GM13976 (cell line): Measurements from ENCODE around the gene SMIM31.

Source experiments
- DNase-seq: peaks from one replicate; pipeline ENCODE4 v3.0.0; 2012; ENCODE audit warnings: low spot score
- in situ Hi-C: fragments of 300-500 bp; cut with MboI; formaldehyde crosslinking; loops from one replicate; pipeline ENCODE4 v1.12.0; 2022; ENCODE audit warnings: low sequenced_read_pairs, mixed read lengths, inconsistent platforms; ENCODE audit not compliant: unreplicated experiment
- TF ChIP-seq, protein P1 (sequence below): IDR thresholded peaks from 2 replicates; pipeline ENCODE4 v1.5.1; 2012; ENCODE audit warnings: borderline replicate concordance, mild to moderate bottlenecking; ENCODE audit not compliant: insufficient read depth; ENCODE audit errors: extremely low read depth, missing control alignments, control extremely low read depth

Gene SMIM31

GRCh38 chr4:164772076-164772475, 18.1 kb downstream of the SMIM31 start:
- in situ Hi-C loops: no loop called here
- TF ChIP-seq, protein P1, sequence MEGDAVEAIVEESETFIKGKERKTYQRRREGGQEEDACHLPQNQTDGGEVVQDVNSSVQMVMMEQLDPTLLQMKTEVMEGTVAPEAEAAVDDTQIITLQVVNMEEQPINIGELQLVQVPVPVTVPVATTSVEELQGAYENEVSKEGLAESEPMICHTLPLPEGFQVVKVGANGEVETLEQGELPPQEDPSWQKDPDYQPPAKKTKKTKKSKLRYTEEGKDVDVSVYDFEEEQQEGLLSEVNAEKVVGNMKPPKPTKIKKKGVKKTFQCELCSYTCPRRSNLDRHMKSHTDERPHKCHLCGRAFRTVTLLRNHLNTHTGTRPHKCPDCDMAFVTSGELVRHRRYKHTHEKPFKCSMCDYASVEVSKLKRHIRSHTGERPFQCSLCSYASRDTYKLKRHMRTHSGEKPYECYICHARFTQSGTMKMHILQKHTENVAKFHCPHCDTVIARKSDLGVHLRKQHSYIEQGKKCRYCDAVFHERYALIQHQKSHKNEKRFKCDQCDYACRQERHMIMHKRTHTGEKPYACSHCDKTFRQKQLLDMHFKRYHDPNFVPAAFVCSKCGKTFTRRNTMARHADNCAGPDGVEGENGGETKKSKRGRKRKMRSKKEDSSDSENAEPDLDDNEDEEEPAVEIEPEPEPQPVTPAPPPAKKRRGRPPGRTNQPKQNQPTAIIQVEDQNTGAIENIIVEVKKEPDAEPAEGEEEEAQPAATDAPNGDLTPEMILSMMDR: no peak
- no peak for DNase-seq

- DNase-seq: no peak
- TF ChIP-seq, protein P1: no peak
- in situ Hi-C loops: loop anchor here (25.0 kb wide), 1 partner anchor 208 kb away; the partner anchor contains the start of gene TRIM61
These were observed 25.1 kb downstream of the SMIM31 start for GRCh38 chr4:164779080-164779479.

- TF ChIP-seq, protein P1: peak; percentile 80
- in situ Hi-C loops: loop anchor here (25.0 kb wide), 1 partner anchor 207 kb away; the partner anchor contains the start of gene TRIM61
- peak; percentile 55 for DNase-seq
These were observed 25.9 kb downstream of the SMIM31 start for GRCh38 chr4:164779811-164780216.

DNA sequence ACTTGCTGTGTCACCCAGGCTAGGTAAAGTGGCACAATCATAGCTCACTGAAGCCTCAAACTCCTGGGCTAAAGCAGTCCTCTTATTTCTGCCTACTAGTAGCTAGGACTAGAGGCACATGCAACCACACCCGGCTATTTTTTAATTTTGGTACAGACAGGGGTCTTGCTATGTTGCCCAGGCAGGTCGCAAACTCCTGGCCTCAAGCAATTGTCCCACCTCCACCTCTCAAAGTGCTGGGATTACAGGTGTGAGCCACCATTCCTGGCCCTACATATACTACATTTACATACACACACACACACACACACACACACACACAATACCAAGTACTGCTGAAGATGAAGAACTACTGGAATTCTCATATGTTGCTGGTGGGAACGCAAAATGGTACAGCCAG, 26.9 kb downstream of the SMIM31 start:
- TF ChIP-seq, protein P1: no peak
- in situ Hi-C loops: loop anchor here (25.0 kb wide), 1 partner anchor 206 kb away; the partner anchor contains the start of gene TRIM61
- no peak for DNase-seq

- no peak for DNase-seq
- TF ChIP-seq, protein P1: no peak
- in situ Hi-C loops: loop anchor here (25.0 kb wide), 1 partner anchor 203 kb away; the partner anchor contains the start of gene TRIM61
These were observed 30.0 kb downstream of the SMIM31 start for GRCh38 chr4:164783976-164784375.

DNA sequence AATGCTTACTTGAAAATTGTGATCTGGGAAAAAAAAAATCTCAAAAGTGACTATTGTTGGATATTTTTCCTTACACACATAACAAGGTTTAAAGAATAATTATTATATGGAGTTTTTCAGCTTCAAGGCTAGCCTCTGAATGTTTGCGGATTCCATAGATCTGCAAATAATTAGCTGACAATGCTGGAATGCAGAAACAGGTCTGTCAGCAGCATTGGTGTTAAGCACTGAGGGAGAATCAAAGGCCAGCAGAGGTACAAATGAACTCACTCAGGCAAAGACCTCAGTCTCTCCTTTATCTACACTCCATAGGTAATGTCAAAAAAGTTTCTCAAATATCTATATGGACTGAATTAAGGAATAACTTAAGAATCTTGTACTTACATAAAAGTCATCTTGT, 35.1 kb downstream of the SMIM31 start:
- in situ Hi-C loops: loop anchor here (25.0 kb wide), 1 partner anchor 198 kb away; the partner anchor contains the start of gene TRIM61
- DNase-seq: no peak
- TF ChIP-seq, protein P1: no peak
